ENCODE results near the gene IL4R.

DNA sequence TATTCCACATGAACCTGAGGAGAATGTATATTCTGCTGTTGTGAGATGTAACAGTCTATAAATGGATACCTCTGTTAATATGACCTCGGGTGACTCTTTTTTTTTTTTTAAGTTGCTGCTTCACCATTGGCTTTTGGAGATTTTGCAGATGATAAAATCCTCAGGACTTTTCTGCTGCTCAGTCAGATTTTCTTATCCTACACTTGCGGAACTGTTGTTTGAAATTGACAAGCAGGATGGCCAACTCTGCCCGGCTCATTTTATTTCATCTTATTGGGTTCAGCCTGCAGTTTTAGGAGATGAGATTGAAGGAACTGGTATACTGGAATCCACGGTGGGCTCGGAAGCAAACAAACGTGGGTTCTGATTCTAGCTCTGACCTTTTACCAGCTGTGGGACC is 19.3 kb downstream of the IL4R start:
- TF ChIP-seq, protein P1, sequence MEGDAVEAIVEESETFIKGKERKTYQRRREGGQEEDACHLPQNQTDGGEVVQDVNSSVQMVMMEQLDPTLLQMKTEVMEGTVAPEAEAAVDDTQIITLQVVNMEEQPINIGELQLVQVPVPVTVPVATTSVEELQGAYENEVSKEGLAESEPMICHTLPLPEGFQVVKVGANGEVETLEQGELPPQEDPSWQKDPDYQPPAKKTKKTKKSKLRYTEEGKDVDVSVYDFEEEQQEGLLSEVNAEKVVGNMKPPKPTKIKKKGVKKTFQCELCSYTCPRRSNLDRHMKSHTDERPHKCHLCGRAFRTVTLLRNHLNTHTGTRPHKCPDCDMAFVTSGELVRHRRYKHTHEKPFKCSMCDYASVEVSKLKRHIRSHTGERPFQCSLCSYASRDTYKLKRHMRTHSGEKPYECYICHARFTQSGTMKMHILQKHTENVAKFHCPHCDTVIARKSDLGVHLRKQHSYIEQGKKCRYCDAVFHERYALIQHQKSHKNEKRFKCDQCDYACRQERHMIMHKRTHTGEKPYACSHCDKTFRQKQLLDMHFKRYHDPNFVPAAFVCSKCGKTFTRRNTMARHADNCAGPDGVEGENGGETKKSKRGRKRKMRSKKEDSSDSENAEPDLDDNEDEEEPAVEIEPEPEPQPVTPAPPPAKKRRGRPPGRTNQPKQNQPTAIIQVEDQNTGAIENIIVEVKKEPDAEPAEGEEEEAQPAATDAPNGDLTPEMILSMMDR (IDR thresholded peaks at IDR 0.05) = no peak
- no peak for TF ChIP-seq POLR2A (IDR thresholded peaks at IDR 0.05)
